Measurements from ENCODE around the gene PKP1.

PKP1 gene

DNA sequence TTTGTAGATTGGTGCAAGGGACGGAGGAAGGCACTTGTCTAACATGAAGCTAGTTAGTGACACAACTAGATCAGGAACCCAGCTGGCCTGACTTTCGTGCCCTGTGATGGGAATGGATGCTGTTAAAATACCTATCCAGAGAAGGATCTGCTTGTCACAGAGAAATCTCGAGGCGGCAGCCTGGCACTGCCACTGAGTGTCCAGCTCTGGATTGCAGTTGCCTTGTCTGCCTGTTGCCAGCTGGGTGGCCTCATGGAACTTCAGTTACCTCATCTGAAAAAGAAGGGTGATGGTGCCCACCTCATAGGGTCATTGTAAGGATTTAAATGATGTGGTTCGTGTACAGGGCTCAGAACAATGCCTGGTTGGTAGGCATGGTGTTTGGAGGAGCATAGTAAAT lies 2.4 kb upstream of the PKP1 start:
- no peak for DNase-seq (ENCODE audit: insufficient read length, low spot score)
- no peak for FAIRE-seq

DNA sequence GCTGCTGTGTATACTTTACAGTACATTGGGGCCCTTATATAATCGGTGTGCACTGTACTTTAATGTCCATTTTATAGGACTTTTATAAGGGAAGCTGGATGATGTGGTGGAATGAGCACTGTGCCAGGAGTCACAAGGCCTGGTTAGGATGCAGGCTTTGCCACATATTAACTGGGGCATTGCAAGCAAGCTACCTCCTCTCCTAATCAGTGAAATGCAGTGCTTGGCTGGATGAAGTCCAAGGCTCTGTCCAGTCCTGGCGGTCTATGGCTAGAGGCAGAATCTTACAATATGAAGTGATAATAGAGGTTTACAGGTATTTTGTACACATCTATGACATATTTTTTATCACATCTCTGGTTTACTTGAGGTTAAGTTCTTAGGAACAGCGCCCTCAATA lies 1.7 kb upstream of the PKP1 start:
- FAIRE-seq, result no peak
- DNase-seq (ENCODE audit: insufficient read length, low spot score), result no peak

- DNase-seq (ENCODE audit: insufficient read length, low spot score), result no peak
- no peak for FAIRE-seq
Measured at GRCh38 chr1:201282216-201282615, 1.1 kb upstream of the PKP1 start.

- FAIRE-seq (no peak), DNase-seq (ENCODE audit: insufficient read length, low spot score) (no peak)
Measured at GRCh38 chr1:201283836-201284553, 689 bp downstream of the PKP1 start.

DNA sequence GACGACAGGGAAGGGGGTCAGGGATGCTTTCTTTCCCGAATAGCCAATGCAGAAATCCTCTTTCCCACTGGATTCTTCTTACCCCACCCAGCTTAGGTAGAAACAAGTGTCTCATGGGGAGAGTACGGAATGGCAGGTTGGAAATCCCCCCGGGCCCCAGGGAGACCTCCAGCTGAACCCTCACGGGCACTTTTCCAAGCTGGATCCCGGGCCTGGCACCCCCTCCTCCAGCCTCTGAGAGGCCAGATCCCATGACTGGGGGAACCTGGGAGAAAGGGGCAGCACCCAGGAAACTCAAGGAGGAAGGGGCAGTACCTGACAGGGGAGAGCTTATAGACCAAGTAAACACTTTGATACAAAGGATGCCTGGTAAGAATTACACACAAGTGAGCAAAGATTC lies 1.3 kb downstream of the PKP1 start:
- no peak for DNase-seq (ENCODE audit: insufficient read length, low spot score)
- FAIRE-seq, result no peak

GRCh38 chr1:201285846-201286245 lies 2.5 kb downstream of the PKP1 start:
- FAIRE-seq (no peak), DNase-seq (ENCODE audit: insufficient read length, low spot score) (no peak)

GRCh38 chr1:201286445-201286844 lies 3.1 kb downstream of the PKP1 start:
- FAIRE-seq, result no peak
- no peak for DNase-seq (ENCODE audit: insufficient read length, low spot score)

DNA sequence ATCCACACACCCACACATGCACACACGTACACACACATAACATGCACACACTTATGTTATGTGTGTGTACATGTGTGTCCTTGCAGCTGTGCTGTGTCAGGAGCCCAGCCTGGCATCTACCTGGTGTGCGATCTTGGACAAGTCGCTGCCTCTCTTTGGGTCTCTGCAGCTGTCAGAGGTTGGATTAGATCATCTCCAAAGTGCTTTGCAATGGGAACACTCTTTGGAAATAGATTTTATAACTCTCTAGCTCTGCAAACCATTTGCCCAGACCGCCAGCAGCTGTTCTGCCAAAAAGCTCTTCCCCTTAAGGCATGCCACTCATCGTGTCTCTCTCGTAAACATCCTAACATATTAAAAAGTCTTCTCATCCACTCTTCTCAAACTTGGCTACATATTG lies 4.7 kb downstream of the PKP1 start:
- DNase-seq (ENCODE audit: insufficient read length, low spot score), result no peak
- FAIRE-seq, result no peak

DNA sequence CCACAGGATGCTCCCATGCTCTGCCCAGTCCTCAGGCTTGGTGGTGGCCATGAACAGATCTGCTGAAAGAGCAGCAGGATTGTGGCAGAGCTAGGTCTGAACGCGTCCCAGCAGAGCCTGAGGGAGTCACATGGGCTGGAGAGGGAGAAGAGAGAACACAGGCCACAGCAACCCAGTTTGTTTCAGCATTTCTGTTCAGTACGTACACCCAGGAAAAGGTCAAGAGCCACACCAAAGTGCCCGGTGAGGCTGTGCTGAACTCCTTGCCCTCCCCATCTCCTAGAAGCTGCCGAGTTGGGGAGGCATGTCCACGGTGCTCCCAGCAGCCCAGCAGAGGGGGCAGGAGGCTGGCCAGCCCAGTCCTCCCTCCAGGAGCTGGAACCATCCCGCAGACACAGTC lies 5.5 kb downstream of the PKP1 start:
- FAIRE-seq, result no peak
- DNase-seq (ENCODE audit: insufficient read length, low spot score), result no peak

- FAIRE-seq (no peak), DNase-seq (ENCODE audit: insufficient read length, low spot score) (no peak)
Measured at GRCh38 chr1:201290551-201290950, 7.2 kb downstream of the PKP1 start.

- FAIRE-seq (no peak), DNase-seq (ENCODE audit: insufficient read length, low spot score) (no peak)
Measured at GRCh38 chr1:201291916-201292315, 8.6 kb downstream of the PKP1 start.

DNA sequence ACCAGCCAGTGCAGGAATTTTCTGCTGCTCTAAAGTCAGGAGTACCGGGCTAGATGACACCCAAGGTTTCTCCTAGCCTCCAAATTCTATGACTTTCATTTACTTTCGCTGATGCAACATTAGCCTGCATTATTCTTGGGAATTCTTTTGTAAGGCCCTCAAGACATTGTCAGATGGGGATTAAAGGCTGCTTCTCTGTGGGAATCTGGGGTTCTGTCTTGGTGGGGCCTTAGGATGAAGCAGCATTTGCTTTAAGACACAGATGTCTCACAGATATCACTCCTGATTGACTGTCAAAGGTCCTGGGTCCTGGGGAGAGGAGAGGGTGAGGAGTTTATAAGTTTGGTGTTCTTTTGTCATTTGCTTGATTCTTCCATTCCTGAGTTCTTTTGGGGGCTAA lies 11.6 kb downstream of the PKP1 start:
- DNase-seq (ENCODE audit: insufficient read length, low spot score), result no peak
- FAIRE-seq, result no peak

GRCh38 chr1:201295346-201295745 lies 12.0 kb downstream of the PKP1 start:
- no peak for FAIRE-seq

GRCh38 chr1:201295861-201296260 lies 12.6 kb downstream of the PKP1 start:
- FAIRE-seq, result no peak
- no peak for DNase-seq (ENCODE audit: insufficient read length, low spot score)

More at GRCh38 chr1:201295346-201295745, 12.0 kb downstream of the PKP1 start:
- DNase-seq (ENCODE audit: insufficient read length, low spot score), result no peak

DNA sequence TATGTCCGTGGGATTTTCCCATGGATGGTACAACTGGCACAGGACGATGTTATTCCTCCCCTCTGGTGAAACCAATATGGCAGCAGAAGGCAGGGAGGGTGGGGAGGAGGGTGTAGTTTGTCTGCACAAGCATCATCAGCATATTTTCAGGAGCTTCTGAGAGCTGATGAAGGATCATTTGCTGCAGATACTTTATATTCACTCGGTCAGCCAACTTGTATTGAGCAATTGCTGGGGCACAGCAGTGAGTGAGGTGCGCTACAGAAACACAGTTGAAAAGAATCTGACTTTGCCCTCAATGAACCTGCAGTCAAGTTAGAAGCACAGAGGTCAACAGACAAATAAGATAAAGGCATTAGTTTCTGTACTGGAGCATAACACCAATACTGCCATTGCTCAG lies 13.0 kb downstream of the PKP1 start:
- no peak for FAIRE-seq

GRCh38 chr1:201298396-201299381 lies 15.4 kb downstream of the PKP1 start:
- DNase-seq (ENCODE audit: insufficient read length, low spot score) (no peak), FAIRE-seq (no peak)

More for the DNA sequence above, 13.0 kb downstream of the PKP1 start:
- DNase-seq (ENCODE audit: insufficient read length, low spot score), result no peak

DNA sequence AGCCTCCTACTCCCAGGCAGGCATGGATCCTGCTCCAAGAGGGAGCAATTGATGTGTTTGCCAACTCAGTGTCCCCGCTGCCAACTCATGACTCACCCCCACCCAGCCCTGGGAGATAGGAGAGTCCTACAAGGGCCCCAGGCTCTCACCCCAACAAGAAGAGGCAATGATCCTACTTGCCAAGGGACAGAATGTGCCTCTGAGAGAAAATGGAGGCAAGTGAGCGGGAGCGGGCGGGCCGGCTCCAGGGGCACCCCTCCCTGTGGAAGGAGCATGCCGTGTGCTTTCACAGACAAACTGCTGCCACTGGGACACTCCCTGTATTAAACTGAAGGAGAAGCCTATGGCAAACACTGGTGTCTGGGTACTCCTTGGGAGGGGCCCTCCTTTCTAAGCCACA lies 16.7 kb downstream of the PKP1 start:
- DNase-seq (ENCODE audit: insufficient read length, low spot score) (no peak), FAIRE-seq (no peak)

GRCh38 chr1:201300641-201301040 lies 17.3 kb downstream of the PKP1 start:
- DNase-seq (ENCODE audit: insufficient read length, low spot score) (no peak), FAIRE-seq (no peak)

GRCh38 chr1:201302163-201303152 lies 19.2 kb downstream of the PKP1 start:
- FAIRE-seq (no peak), DNase-seq (ENCODE audit: insufficient read length, low spot score) (no peak)

DNA sequence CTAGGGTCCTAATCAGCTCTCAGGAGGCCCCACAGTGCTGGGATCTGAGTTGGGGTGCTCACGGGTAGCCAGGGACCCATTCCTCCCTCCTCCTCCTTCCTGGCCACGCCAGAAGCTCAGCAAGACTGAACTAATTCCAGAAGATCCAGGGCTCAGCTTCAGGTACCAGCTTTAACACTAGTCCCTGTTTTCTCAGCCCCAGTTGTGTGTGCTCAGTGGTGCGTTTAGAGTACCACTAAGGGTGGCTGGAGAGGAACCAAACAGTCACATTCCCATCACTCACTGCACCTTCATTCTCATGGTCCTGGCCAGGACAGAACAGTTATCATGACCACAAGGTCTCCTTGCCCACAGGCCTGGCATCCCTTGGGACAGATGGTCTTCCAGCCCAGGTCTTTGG lies 20.8 kb downstream of the PKP1 start:
- FAIRE-seq (no peak), DNase-seq (ENCODE audit: insufficient read length, low spot score) (no peak)

DNA sequence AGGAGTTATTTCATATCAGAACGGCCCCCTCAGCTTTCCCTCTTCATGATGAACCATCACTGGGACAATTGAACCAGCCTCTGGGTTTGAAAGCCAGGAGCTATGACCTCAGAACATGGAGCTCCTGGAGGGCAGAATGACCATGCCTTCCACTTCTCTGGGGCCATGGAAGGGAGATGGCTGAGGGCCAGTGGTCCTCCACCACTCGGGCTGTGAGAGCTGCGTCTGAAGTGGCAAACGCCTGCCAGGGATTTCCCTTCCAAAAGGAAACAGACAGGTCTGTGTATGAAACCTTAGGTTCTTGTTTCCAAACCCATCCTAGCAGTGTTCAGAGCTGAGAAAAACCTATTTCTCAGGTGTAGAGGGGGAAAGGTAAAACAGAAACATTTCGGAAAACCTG lies 22.5 kb downstream of the PKP1 start:
- DNase-seq (ENCODE audit: insufficient read length, low spot score) (no peak), FAIRE-seq (no peak)
